ENCODE measurements around the gene ZNF540.
"Not testable (repeated sequence)": the region's sequence is repeated elsewhere in the genome, so short reads cannot be mapped to it uniquely, and the experiment has no call there.

ZNF540 gene

DNA sequence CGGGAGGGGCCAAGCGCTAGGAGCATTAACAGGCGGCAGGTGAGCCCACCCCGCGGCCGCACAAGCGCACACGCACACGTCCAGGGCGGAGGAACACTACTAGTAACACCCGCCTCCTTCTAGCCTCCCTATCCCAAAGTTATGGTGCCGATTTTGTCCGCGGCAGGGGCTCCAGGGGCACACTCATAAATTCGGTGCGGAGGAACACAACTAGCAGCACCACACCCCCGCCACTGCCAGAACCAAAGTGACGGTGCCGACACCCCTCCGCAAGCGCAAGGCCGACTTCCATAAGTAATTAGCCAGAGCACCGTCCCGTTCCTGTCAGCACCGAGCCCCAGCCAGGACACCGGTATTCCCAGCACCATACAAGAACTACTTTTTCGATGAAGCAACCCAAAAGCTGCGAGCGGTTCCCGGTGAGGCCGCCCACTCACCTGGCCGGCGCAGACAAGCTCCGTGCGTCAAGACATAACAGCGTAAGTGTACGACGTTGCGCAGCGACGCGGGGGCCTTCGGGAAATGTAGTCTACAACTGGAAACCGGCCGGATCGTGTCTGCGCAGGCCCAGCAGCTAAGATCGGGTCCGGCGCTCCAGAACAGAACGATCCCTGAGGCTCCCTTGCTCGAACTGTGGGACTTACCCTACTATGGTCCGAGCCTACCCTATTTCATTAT lies at the start of gene ZNF540, which contains the start of gene ZNF571:
TSS of gene ZNF540 (plus strand) at position 573 of the 678 bp plus-strand sequence. CDS start 3,572 bp downstream, outside the sequence.
TSS of gene ZNF571 (minus strand) at position 489 of the 678 bp plus-strand sequence. CDS start 8,116 bp downstream, outside the sequence.
- DNase-seq: peak; percentile 94

DNA sequence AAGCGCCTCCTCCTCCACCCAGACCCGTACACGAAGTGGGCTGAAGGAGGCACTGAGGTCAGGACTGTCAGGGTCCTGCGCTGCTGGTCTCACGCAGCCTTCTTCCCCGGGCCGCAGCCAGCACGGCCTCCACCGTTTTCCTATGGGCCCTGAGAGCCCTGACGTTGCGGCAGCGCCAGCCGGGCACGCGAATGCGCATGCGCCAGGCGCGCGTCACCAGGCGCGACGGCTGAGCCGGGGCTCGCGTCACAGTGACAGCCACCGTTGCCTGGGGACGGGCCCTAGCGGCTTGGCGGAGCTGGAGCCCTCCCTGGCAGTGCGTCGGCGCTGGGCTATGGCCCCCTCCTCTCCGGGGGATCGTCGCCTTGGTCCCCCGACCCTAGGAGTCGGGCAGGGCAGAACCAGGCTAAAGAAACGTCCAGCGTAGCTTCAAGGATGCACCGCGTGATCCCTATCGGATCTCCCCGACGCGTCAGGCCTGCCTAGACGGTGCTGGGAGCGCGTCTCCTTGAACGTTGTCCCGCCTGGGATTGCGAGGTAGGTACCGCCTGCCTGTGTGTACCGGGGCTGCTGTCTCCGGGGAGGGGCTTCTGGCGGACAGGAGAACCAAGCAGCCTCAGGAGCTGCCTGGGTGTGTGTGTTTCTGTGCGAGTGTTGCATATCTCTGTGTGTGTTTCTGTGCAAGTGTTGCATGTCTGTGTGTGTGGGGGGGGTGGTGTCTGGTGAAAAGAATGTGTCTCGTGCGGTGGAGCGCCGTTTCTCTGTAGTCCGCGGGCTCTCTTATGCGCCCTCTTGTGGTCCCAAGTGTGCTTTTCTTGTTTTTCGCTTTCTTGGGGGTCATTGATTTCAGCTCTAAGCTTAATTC lies 43.3 kb upstream of the ZNF540 start:
- peak; percentile 80 for DNase-seq

GRCh38 chr19:37563518-37563917 lies 31.2 kb upstream of the ZNF540 start:
- DNase-seq: no peak

- DNase-seq: no peak
These were observed 29.9 kb upstream of the ZNF540 start for GRCh38 chr19:37564624-37565369.

DNA sequence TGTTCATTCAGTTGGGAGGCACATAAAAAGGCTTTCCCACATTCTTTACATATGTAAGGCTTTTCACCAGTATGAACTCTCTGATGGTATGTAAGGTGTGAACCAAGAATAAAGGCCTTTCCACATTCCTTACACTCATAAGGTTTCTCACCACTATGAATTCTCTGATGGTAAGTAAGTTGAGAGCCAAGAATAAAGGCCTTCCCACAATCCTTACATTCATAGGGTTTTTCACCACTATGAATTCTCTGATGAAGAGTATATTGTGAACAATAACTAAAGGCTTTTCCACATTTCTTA lies 29.4 kb upstream of the ZNF540 start:
- no peak for DNase-seq

- no peak for DNase-seq
These were observed 22.5 kb upstream of the ZNF540 start for GRCh38 chr19:37572203-37572602.

GRCh38 chr19:37583340-37583739 lies 11.3 kb upstream of the ZNF540 start:
- no peak for DNase-seq

GRCh38 chr19:37593996-37594303 lies 726 bp upstream of the ZNF540 start:
- DNase-seq: no peak

DNA sequence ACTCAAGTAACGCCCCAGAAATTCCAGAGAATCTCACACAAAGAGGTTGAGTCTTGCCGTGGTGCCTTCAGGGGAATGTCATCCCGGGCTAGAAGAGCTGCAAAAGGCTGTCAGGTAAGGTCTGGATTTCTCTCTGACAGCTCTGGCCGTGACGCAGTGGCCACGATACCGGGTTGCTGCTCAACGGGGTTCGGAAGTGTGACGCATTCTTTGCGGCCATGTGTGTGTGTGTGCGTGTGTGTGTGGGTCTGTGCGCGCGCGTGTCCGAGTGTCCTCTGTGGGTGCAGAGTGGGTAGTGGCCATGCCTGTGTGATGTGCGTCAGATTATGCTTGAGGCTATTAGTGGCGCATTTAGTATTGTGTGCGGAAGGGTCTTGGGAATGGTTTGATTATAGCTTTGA lies 306 bp downstream of the ZNF540 start:
- DNase-seq: no peak

DNA sequence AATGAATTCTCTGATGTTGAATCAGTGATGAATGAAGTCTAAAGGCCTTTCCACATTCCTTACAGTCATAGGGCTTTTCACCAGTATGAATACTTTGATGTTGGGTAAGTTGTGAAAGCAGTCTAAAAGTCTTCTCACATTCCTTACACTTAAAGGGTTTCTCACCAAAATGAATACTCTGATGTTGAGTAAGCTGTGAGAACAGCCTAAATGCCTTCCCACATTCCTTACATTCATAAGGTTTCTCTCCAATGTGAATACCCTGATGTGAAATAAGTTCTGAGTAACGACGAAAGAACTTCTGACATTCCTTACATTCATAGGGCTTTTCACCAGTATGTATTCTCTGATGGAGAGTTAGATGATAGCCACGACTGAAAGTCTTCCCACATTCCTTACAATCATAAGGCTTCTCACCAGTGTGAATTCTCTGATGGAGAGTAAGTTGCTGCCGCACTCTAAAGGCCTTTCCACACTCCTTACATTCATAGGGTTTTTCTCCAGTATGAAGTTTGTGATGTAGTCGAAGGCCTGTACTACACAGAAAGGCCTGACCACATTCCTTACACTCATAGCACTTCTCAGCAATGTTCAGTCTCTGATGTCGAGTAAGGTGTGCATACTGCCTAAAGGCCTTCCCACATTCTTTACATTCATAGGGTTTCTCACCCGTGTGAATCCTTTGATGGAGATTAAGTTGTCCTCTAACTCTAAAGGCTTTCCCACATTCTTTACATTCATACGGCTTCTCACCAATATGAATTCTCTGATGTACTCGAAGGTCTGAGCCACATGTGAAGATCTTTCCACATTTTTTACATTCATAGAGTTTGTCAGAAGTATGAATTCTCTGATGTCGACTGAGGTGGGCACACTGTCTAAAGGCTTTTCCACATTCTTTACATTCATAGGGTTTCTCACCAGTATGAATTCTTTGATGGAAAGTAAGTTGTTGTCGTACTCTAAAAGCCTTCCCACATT lies 40.7 kb downstream of the ZNF540 start:
- DNase-seq: no peak

DNA sequence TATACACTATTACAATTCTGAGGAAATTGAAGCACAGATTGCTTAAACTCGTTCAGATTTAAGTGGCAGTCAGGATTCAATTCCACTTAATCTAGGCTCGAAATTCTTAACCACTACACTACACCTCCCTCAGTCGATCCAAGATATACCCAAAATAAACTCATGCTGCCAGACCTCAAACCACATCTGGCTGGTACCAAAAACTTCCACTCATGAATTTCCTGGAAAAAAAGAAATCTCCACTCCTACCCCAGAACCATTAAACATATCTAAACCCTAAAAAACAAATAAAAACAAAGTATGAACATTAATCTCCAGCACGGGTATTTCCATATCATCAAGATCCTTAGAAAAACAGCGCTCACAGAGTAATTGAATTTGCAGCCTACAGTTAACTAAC lies 59.4 kb downstream of the ZNF540 start:
- no peak for DNase-seq

- peak; percentile 51 for DNase-seq
These were observed 60.1 kb downstream of the ZNF540 start for GRCh38 chr19:37654629-37655300.

GRCh38 chr19:37655301-37655688 lies 60.6 kb downstream of the ZNF540 start, which contains the start of gene ZFP30:
Gene ZFP30, minus strand, starts transcription at chr19:37655465. Its CDS starts 7,643 bp downstream, at chr19:37647822.
- DNase-seq: peak; percentile 85

- DNase-seq: peak; percentile 91
These were observed 61.2 kb downstream of the ZNF540 start for GRCh38 chr19:37655689-37656371.

DNA sequence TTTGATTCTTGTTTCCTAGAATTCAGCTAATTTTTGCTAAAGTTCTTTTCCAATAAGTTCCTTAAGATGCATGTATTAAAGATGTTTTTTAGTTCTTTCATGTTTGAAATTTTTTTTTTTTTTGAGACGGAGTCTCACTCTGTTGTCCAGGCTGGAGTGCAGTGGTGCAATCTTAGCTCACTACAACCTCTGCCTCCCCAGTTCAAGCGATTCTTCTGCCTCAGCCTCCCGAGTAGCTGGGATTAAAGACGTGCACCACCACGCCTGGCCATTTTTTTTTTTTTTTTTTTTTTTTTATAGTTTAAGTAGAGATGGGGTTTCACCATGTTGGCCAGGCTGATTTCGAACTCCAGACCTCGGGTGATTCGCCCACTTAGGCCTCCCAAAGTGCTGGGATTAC lies 62.5 kb downstream of the ZNF540 start:
- DNase-seq: not testable (repeated sequence)
